HG03095 (cell line): ENCODE measurements around the gene AHRR.

Experiments
- ATAC-seq: cut with Tn5 transposase; IDR thresholded peaks from one replicate; pipeline ENCODE4 v1.9.1; 2021; ENCODE audit warnings: moderate library complexity; ENCODE audit not compliant: unreplicated experiment

Gene AHRR

GRCh38 chr5:318931-319601 lies 2.4 kb upstream of the AHRR start:
- ATAC-seq, result no peak

GRCh38 chr5:320524-321229 lies 837 bp upstream of the AHRR start:
- ATAC-seq, result no peak

GRCh38 chr5:321726-322251 lies 275 bp downstream of the AHRR start:
- peak; percentile 10 for ATAC-seq

DNA sequence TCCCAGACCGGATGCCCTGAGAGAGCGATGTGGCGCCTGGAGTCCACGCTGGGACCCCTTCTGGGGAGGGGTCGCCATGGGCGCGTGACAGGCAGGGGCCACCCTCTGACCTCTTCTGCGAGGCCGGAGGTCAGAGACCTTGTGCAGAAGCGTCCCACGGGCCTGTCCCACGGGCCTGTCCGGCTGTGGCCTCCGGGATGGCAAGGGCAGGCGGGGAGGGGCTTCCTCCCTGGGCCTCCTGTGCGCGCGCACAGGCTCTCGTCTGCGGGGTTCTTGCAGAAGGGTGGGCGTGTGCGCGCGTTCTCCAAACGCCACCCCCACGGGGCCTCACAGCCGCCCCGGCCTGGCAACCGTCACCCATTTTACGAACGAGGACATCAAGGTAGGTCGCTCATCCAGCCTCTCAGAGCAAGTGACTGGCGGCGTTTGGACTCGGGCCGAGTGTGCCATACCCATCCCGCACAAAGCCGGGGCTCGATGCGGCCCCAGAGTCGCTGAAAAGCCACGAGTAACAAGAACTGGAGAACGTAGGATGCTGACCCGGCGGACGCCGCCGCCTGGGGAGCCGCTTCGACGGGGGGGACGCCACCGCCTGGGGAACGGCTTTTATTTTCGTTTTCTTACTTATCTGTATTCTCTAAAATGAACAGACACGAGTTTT lies 897 bp downstream of the AHRR start:
- no peak for ATAC-seq

DNA sequence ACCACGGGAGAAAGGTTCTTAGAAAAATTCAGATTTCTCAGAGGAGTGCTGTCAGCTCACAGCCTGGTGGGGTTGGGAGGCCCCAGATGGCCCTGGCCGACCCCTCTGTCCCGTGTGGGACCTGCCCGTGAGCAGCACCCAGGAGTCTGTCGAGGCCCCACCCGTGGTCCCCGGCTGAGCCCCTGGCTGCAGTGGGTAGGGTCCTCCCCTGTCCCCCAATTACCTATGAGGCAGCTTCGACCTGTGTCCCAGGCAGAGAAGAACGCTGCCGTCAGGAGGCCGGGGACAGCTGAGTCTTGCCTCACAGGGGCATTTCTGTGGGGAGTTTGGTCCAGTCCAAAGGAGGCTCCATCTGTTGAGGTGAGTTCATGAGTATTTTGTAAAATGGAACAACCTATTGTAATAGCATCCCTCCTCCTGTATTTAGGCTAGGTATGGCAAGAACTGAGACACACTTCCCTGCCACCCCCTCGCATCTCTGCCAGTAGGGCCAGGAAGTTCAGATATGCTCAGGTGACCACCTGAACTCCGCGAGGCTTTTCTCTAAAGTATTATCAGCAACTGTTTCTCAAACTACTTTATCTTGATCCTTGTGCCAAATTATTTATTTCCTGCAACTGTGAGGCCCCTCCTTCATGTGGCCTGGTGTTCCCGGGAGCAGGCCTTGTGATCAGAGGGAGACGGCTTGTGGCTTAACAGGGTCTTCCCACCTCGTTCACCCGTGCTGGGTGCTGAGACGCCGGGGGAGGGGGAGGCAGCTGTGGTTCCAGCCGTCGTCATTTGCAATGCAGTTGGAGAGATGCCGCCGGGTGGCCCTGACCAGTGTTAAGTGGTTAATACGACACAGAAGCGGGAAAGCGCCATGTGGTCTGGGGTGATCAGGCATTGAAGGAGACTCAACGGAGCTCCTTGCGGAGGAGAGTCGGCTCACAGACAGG lies 1.7 kb downstream of the AHRR start:
- no peak for ATAC-seq

DNA sequence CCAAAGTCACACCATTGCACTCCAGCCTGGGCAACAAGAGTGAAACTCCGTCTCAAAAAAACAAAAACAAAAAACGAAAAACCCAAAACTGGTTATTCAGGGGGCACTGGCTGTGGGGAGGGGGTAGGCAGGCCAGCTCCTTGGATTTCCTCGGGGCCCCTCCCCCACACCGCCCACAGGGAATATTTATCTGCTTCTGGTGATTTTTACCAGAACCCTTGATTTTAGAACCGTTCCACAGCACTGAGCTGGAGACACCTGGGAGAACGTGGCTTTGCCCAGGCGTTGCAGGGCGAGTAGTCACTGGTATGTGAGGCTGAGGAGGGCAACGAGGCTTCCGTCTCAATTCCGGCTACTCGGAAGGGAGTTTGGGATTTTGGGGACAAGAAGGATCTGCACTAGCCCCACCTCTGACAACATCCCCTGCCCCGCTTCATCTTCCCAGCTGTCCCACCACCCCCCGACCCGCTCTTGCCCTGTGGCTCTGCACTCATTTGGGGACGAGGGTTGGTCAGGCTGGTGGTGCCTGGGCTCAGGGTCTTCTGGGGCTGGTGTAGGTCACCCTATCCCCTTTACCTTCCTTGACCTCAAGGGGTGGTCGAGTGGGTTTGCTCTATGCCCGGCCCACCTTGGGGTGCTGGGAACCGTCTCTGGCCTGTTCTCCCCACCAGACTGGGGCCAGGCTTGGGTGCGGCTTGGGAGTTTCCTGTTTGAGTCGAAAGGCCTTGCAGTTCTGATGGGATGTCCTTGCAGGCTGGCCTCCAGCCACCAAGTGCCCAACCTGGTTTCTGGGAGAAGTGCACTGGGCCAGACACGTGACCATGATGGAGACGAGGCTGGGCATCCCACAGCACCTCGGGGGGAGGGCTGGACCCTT lies 3.5 kb downstream of the AHRR start:
- ATAC-seq, result no peak

GRCh38 chr5:326109-326508 lies 4.6 kb downstream of the AHRR start:
- ATAC-seq, result no peak

DNA sequence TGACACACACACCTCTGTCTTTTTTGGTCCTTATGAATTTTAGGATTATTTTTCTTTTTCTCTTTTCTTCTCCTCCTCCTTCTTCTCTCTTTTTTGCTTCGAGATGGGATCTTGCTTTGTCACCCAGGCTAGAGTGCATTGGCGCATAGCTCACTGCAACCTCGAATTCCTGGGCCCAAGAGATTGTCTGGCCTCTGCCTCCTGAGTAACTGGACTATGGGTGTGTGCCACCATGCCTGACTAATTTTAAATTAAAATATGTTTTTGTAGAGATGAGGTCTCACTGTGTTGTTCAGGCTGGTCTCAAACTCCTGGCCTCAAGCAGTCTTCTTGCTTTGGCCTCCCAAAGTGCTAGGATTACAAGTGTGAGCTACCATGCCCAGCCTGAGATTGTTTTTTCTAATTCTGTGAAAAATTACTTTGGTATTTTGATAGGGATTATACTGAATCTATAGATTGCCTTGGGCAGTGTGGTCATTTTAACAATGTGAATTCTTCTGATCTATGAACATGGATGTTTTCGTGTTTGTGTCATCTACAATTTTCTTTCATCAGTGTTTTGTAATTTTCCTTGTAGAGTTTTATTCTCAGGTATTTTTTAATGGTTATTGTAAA lies 7.7 kb downstream of the AHRR start:
- ATAC-seq, result no peak

DNA sequence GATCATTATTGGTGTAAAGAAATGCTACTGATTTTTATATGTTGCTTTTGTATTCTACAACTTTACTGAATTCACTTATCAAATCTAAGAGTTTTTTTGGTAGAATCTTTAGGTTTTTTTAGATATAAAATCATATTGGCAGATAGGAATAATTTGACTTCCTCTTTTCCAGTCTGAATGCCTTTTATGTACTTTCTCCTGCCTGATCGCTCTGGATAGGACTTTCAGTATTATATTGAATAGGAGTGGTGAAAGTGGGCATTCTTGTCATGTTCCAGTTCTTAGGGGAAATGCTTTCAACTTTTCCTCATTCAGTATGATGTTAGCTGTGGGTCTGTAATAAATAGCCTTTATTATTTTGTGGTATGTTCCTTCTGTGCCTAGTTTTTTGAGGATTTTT lies 8.3 kb downstream of the AHRR start:
- ATAC-seq, result no peak

- no peak for ATAC-seq
These were observed 11.3 kb downstream of the AHRR start for GRCh38 chr5:332843-333242.

DNA sequence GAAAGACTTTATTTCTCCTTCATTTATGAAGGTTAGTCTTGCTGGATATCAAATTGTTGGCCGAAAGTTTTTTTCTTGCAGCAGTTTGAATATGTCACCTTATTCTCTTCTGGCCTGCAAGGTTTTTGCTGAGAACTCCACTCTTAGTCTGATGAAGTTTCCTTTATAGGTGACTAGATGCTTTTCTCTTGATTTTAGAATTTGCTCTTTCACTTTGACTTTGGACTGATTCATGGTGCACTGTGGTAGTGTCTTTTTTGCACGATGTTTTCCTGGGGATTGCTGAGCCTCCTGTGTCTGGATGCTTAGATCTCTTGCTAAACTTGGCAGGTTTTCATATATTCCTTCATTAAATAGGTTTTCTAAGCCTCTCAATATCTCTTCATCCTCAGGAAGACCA lies 12.4 kb downstream of the AHRR start:
- no peak for ATAC-seq

DNA sequence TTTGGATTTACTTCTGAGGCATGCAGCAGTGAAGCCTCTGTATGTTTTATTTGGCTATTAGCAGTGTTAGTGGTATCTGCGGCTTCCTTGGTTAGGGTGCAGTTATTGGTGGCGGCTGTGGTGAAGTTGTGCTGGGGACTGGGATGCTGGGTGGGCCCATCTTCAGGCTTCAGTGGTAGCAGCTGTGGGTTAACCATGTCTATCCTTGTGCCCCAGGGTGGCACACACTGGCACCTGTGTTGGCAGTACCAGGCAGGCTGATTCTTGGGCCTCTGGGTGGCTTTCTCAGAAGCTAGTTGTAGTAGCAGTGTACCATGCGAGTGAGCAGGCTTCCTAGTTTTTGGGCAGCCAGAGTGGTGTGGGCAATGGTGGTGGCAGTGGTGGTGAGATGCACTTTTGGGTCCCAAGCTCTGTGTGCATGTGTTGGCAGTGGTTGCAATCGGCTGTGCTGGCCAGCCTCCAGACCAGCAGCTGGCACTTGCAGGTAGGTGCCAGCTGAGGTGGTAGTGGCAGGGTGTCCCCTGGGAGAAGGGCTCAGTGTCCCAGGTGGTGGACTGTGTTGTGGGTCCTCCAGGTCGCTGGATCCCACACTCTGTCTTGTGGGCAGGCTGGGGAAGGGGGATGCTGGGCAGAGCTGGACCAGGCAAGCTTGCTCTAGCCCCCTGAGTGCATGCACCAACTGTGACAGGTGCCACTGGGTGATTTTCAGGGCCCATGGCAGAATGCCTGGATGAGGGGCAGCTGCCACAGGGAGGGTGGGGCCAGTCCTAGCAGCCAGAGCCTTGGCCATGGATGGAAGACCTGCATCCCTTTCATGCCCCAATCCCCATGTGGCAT lies 13.6 kb downstream of the AHRR start:
- no peak for ATAC-seq

GRCh38 chr5:335740-336038 lies 14.2 kb downstream of the AHRR start:
- no peak for ATAC-seq

DNA sequence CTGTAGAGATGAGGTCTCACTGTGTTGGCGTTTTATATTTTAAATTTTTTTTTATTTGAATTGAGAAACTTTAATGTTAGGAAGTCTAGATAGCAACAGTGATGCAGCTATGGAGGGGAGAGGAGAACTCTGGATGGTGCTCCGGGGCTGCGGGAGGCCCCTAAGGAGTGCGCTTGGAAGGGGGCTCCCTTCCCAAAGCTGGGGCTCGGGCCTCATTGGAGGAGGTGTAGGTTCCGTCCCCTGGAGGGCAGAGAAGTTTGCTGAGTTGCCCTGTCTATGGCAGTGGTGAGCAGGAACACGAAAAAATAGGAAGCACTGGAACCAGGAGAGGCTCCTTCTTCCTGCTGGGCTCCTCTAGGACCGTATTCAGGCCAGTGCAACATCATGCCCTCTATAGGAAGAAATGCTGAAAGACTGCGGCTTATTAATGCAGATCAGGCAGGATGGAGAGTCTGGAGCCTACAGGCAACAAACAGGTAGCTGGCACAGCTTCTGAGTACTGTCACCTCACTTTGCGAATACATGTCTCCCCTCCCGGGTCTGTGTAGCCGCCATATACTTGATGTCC lies 16.1 kb downstream of the AHRR start:
- no peak for ATAC-seq

DNA sequence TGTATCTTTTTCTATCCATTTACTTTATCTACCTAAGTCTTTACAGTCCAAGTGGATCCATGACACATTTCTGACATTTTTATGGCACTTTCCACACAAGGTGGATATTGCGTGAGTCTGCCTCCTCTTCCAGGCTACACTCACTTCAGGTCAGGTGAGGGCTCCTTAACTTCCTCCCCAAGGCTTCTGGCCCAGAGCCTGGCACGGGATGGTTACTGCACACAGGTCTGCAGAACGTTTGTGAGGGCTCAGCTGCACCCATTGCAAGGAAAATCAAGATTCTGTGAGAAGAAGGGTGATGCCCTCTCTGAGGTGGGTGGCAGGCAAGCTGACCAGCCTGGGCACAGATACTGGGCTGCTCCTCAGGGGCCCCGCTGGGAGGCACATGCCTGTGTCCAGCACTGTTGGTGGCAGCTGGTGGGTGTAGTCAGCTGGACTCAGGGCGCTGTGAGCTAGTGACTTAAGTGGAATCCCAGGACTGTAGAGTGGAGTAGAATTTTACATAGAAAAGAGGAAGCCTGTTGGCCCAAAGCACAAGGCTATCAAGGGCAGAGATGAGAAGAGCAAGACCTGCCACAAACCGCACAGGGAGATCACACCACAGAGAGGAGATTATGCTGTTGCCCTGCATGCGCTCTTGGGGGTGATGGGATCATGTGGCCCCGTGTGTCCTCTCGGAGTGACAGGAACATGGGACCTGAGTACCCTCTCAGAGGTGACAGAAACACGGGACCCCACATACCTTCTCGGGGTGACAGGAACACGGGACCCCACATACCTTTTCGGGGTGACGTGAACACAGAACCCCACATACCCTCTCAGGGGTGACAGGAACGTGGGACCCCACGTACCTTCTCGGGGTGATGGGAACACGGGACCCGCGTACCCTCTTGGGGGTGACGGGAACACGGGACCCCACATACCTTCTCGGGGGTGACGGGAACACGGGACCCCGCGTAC lies 21.3 kb downstream of the AHRR start:
- no peak for ATAC-seq

- no peak for ATAC-seq
These were observed 22.2 kb downstream of the AHRR start for GRCh38 chr5:343461-344401.
